Measurements from ENCODE around the gene HPSE2. TPM values are rescaled to one million over a fixed set of nuclear protein-coding genes. Genes with fewer than 3 reads are reported as not detected.

The HPSE2 gene
- total and polyA plus RNA-seq, 4 donors: 0.05 TPM; not detected in 3

GRCh38 chr10:98852686-98853085 lies 383.0 kb downstream of the HPSE2 start (continued):
- no peak for TF ChIP-seq CTCF (IDR thresholded peaks at IDR 0.05; ENCODE audit: low read depth, low read length, missing input control)
- no peak for TF ChIP-seq ATF3 (IDR thresholded peaks at IDR 0.05)
- TF ChIP-seq ZBTB33 (IDR thresholded peaks at IDR 0.05): no peak
- TF ChIP-seq SP1 (IDR thresholded peaks at IDR 0.05): no peak

- DNase-seq (ENCODE audit: low spot score): no peak
- WGBS: 89% methylated on average over 2 of the region's 2 CpGs
- peaks cover 0 to 4% (median 0%) of the 10 kb centered on the region in 4 donors for H3K27me3 ChIP-seq (ENCODE audit: control insufficient read depth in 4 of 4, insufficient read depth in 4 of 4, low read length in 3 of 4)
- no peaks in the 10 kb centered on the region for H3K9me3 ChIP-seq (ENCODE audit: control insufficient read depth in 4 of 4, low read length in 3 of 4)
- H3K4me1 ChIP-seq (ENCODE audit: control insufficient read depth in 4 of 4, insufficient read depth in 4 of 4, low read length in 3 of 4): no peaks in the 10 kb centered on the region
- H3K27ac ChIP-seq (ENCODE audit: low read depth in 1 of 2, low read length in 2 of 2): no peak overlapping the region
- H3K36me3 ChIP-seq (ENCODE audit: control insufficient read depth in 4 of 4, insufficient read depth in 3 of 4, low read depth in 1 of 4, low read length in 3 of 4): no peaks in the 10 kb centered on the region
- TF ChIP-seq ZBTB33 (IDR thresholded peaks at IDR 0.05) (no peak), REST (IDR thresholded peaks at IDR 0.05) (no peak), NR2F2 (IDR thresholded peaks at IDR 0.05) (no peak), TAF1 (conservative IDR thresholded peaks at IDR 0.05) (no peak), ATF3 (IDR thresholded peaks at IDR 0.05) (no peak), EGR1 (IDR thresholded peaks at IDR 0.05; ENCODE audit: low read depth in 2 of 2) (no peak), FOXA1 (IDR thresholded peaks at IDR 0.05) (no peak), HNF4A (conservative IDR thresholded peaks at IDR 0.05) (no peak), FOXA2 (IDR thresholded peaks at IDR 0.05) (no peak), RXRA (IDR thresholded peaks at IDR 0.05) (no peak), MAX (IDR thresholded peaks at IDR 0.05) (no peak), JUND (IDR thresholded peaks at IDR 0.05) (no peak), CTCF (IDR thresholded peaks at IDR 0.05; ENCODE audit: low read depth, low read length, missing input control) (no peak), HNF4G (IDR thresholded peaks at IDR 0.05) (no peak), GABPA (IDR thresholded peaks at IDR 0.05 in 1 of 2, conservative IDR thresholded peaks at IDR 0.05 in 1 of 2) (no peak), YY1 (IDR thresholded peaks at IDR 0.05) (no peak)
- H3K4me3 ChIP-seq (ENCODE audit: low read depth in 1 of 3, low read length in 3 of 3): no peak overlapping the region
- no peak overlapping the region for H3K9ac ChIP-seq (ENCODE audit: low read depth in 1 of 2, low read length in 2 of 2)
Observed at GRCh38 chr10:98848361-98848760, 387.3 kb downstream of the HPSE2 start.
